ENCODE results near the gene ATG14. TPM values are rescaled to one million over a fixed set of nuclear protein-coding genes. Genes with fewer than 3 reads are reported as not detected.

Gene ATG14
- total RNA-seq, 2 experiments from 2014 or later, result 4.1 to 4.7 TPM

DNA sequence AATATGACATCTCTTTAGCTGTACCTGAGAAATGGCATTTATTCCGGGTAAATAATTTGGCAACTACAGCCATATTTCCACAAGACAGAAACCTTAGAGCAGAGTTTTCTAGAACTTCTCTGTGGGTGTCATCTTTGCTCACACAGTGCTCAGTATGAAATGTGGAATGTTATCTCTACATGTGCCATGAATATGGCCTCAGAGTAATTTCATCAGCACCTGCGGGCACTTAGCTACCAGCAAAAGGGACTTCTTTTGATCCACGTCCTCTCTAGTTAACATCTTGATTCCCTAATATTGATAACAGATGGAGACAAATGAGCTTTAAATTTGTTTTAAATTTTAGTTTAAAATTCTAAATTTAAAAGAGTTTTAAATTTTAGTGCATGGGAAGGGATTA lies 2.9 kb upstream of the ATG14 start:
- H3K9me3 ChIP-seq (ENCODE audit: low read length), result no peaks in the 10 kb centered on the region
- CTCF ChIA-PET (ENCODE audit: unreplicated experiment), result no interaction called here
- H3K4me1 ChIP-seq (ENCODE audit: insufficient read depth, low read length, poor library complexity, severe bottlenecking), result peaks cover 20% of the 10 kb centered on the region
- H3K4me3 ChIP-seq (ENCODE audit: low read depth, low read length, poor library complexity, severe bottlenecking), result no peak overlapping the region
- POLR2A ChIA-PET, result interaction anchor here (0.6 to 1.4 kb wide), 4 partner anchors 9 to 346 kb away, joined by 3 to 6 read pairs (median 4); no protein-coding TSS in a partner anchor
- 0 out of 2 replicates have a peak, but pooled peaks cover 3% of the 10 kb centered on the region for H3K9me2 ChIP-seq (ENCODE audit: insufficient read depth, low read length)
- H4K20me1 ChIP-seq (ENCODE audit: insufficient read depth, low read length), result no peaks in the 10 kb centered on the region
- peaks cover 16% of the 10 kb centered on the region; the same call in 1 of the 2 replicates for H3K79me2 ChIP-seq (ENCODE audit: insufficient read depth, low read depth, low read length)
- H3K27ac ChIP-seq (ENCODE audit: low read depth, low read length, poor library complexity, severe bottlenecking), result no peak overlapping the region
- TF ChIP-seq, protein P1, sequence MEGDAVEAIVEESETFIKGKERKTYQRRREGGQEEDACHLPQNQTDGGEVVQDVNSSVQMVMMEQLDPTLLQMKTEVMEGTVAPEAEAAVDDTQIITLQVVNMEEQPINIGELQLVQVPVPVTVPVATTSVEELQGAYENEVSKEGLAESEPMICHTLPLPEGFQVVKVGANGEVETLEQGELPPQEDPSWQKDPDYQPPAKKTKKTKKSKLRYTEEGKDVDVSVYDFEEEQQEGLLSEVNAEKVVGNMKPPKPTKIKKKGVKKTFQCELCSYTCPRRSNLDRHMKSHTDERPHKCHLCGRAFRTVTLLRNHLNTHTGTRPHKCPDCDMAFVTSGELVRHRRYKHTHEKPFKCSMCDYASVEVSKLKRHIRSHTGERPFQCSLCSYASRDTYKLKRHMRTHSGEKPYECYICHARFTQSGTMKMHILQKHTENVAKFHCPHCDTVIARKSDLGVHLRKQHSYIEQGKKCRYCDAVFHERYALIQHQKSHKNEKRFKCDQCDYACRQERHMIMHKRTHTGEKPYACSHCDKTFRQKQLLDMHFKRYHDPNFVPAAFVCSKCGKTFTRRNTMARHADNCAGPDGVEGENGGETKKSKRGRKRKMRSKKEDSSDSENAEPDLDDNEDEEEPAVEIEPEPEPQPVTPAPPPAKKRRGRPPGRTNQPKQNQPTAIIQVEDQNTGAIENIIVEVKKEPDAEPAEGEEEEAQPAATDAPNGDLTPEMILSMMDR (conservative IDR thresholded peaks at IDR 0.05; ENCODE audit: low read length), result no peak
- no peak for TF ChIP-seq EZH2phosphoT487 (IDR thresholded peaks at IDR 0.05; ENCODE audit: borderline replicate concordance, low read depth, low read length)
- no peak overlapping the region for H2AFZ ChIP-seq (ENCODE audit: low read length)
- H3K36me3 ChIP-seq (ENCODE audit: insufficient read depth, low read length), result no peaks in the 10 kb centered on the region
- no peak overlapping the region for H3K4me2 ChIP-seq (ENCODE audit: low read length)
- no peak for DNase-seq (ENCODE audit: low spot score)
- BruUV-seq (replicated peaks), result no TSS peak
- intact Hi-C loops (cut with micrococcal nuclease; ENCODE audit: unreplicated experiment), result loop anchor here (5.0 kb wide), 1 partner anchor 142 kb away; the partner anchor contains the start of gene FBXO34

- Histone ChIP-seq H3K9me3 (ENCODE audit: low read length) (no peaks in the 10 kb centered on the region), H3K4me2 (ENCODE audit: low read length) (peak overlapping the region; percentile 97; the same call in 1 of the 2 replicates), H3K27ac (ENCODE audit: low read depth, low read length, poor library complexity, severe bottlenecking) (no peak overlapping the region), H3K4me3 (ENCODE audit: low read depth, low read length, poor library complexity, severe bottlenecking) (no peak overlapping the region), H3K4me1 (ENCODE audit: insufficient read depth, low read length, poor library complexity, severe bottlenecking) (peaks cover 20% of the 10 kb centered on the region), H3K9me2 (ENCODE audit: insufficient read depth, low read length) (0 out of 2 replicates have a peak, but pooled peaks cover 3% of the 10 kb centered on the region), H3K36me3 (ENCODE audit: insufficient read depth, low read length) (no peaks in the 10 kb centered on the region), H4K20me1 (ENCODE audit: insufficient read depth, low read length) (no peaks in the 10 kb centered on the region), H3K79me2 (ENCODE audit: insufficient read depth, low read depth, low read length) (peaks cover 16% of the 10 kb centered on the region; the same call in 1 of the 2 replicates), H2AFZ (ENCODE audit: low read length) (peak overlapping the region; percentile 100)
- intact Hi-C loops (cut with micrococcal nuclease; ENCODE audit: unreplicated experiment), result loop anchor here (5.0 kb wide), 1 partner anchor 140 kb away; the partner anchor contains the start of gene FBXO34
- POLR2A ChIA-PET, result no interaction called here
- TF ChIP-seq EZH2phosphoT487 (IDR thresholded peaks at IDR 0.05; ENCODE audit: borderline replicate concordance, low read depth, low read length), result no peak
- TF ChIP-seq, protein P1 (conservative IDR thresholded peaks at IDR 0.05; ENCODE audit: low read length), result no peak
- CTCF ChIA-PET (ENCODE audit: unreplicated experiment), result no interaction called here
- no TSS peak for BruUV-seq (replicated peaks)
- DNase-seq (ENCODE audit: low spot score), result no peak
Measured at GRCh38 chr14:55412676-55413075, 1.0 kb upstream of the ATG14 start.

- Histone ChIP-seq H3K4me3 (ENCODE audit: low read depth, low read length, poor library complexity, severe bottlenecking) (peak overlapping the region; percentile 92), H3K27ac (ENCODE audit: low read depth, low read length, poor library complexity, severe bottlenecking) (no peak overlapping the region), H3K79me2 (ENCODE audit: insufficient read depth, low read depth, low read length) (peaks cover 16% of the 10 kb centered on the region; the same call in 1 of the 2 replicates), H2AFZ (ENCODE audit: low read length) (peak overlapping the region; percentile 100), H3K9me3 (ENCODE audit: low read length) (no peaks in the 10 kb centered on the region), H3K4me2 (ENCODE audit: low read length) (peak overlapping the region; percentile 97), H3K36me3 (ENCODE audit: insufficient read depth, low read length) (no peaks in the 10 kb centered on the region), H4K20me1 (ENCODE audit: insufficient read depth, low read length) (no peaks in the 10 kb centered on the region; the same call in 1 of the 2 replicates), H3K9me2 (ENCODE audit: insufficient read depth, low read length) (0 out of 2 replicates have a peak, but pooled peaks cover 3% of the 10 kb centered on the region), H3K4me1 (ENCODE audit: insufficient read depth, low read length, poor library complexity, severe bottlenecking) (peaks cover 20% of the 10 kb centered on the region)
- no TSS peak for BruUV-seq (replicated peaks)
- intact Hi-C loops (cut with micrococcal nuclease; ENCODE audit: unreplicated experiment), result loop anchor here (5.0 kb wide), 1 partner anchor 139 kb away; the partner anchor contains the start of gene FBXO34
- DNase-seq (ENCODE audit: low spot score), result no peak
- CTCF ChIA-PET (ENCODE audit: unreplicated experiment), result no interaction called here
- POLR2A ChIA-PET, result interaction anchor here (0.5 to 1.9 kb wide), 7 partner anchors 13 to 380 kb away, joined by 3 to 4 read pairs (median 3); no protein-coding TSS in a partner anchor
- no peak for TF ChIP-seq EZH2phosphoT487 (IDR thresholded peaks at IDR 0.05; ENCODE audit: borderline replicate concordance, low read depth, low read length)
- TF ChIP-seq, protein P1 (conservative IDR thresholded peaks at IDR 0.05; ENCODE audit: low read length), result no peak
Measured at GRCh38 chr14:55410876-55411275, 754 bp downstream of the ATG14 start.

Data from OCI-LY7 (cell line).